ENCODE data around the gene VAV2. TPM values are rescaled to one million over a fixed set of nuclear protein-coding genes. Genes with fewer than 3 reads are reported as not detected.

The VAV2 gene
- total RNA-seq, 2 experiments from 2014 or later, result 4.2 TPM

DNA sequence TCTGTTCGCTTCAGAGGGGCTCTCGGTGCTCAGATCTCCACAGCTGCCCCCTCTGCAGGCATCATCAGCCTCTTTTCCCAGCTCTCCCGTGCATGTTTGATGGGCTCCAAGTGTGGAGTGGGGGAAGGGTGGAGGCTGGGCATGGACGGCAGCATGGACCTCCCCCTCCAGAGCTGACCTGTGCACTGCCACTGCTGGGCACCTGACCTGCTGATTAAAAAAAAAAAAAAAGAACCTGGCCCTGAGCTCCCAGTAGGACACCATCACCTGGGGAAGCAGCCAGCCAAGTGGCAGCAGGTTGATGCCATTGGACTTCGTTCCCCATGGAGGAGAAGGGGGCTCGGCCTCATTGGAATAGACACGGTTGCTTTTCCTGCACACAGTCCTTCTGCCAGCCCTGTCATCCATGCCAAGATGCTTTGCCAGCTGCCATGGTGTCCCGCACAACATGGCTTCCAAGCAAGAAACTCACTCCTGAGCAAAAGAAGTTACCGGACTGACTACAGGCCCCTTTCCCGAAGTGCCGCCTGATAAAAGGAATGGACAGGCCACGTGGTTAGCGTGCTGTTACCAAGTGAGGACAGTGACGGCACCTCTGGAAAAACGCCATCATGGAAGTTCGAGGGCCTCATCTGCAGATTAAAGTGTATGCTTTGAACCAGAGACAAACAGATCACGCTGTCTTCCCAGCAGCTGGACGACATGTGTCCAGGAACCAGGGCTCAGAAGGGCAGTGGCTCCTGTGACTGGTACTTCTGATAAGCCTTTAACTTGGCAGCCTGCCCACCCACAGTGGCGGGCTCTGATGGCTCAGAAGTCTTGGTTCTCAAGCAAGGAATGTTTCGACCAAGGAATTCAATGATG, 18.4 kb upstream of the VAV2 start:
- Mint-ChIP-seq H3K4me3 (no peak overlapping the region), H3K27me3 (peaks cover 6% of the 10 kb centered on the region), H3K27ac (no peak overlapping the region), H3K36me3 (no peaks in the 10 kb centered on the region), H3K9me3 (peaks cover 2% of the 10 kb centered on the region), H3K4me1 (no peaks in the 10 kb centered on the region)
- DNase-seq, result no peak

DNA sequence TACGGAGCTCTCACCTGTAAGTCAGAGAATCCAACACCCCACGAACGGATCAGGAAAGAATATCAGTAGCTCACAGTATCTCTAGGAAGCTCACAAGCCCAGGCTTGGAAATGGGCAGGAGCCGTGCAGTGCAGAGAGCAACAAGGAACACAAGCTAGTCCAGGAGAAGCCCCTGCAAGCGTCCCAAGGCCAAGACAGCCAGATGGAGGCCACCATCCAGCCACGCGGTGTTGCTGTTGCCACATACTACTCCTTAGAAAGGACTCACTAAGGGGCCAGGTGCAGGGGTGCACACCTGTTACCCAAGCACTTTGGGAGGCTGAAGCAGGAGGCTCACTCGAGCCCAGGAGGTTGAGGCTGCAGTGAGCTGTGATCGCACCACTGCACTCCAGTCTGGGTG, 15.4 kb upstream of the VAV2 start:
- Mint-ChIP-seq H3K36me3 (no peaks in the 10 kb centered on the region), H3K4me1 (no peaks in the 10 kb centered on the region), H3K27me3 (peaks cover 6% of the 10 kb centered on the region), H3K4me3 (no peak overlapping the region), H3K9me3 (no peaks in the 10 kb centered on the region), H3K27ac (no peak overlapping the region)
- no peak for DNase-seq

DNA sequence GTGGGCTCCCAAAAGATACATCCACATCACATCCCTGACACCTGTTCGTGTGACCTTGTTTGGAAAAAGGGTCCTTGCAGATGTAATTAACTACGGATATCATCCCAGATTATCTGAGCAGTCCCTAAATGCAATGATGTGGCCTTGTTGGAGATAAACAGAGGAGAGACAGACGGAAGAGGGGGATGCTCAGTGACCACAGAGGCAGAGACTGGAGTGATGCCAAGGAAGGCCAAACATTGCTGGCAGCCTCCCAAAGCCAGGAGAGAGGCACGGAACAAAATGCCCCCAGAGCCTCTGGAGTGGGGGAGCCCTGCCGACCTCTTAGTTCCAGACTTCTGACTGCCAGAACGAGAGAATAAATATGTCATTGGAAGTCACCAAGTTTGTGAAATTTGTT, 15.0 kb upstream of the VAV2 start:
- H3K4me3 Mint-ChIP-seq, result no peak overlapping the region
- H3K9me3 Mint-ChIP-seq, result no peaks in the 10 kb centered on the region
- H3K4me1 Mint-ChIP-seq, result no peaks in the 10 kb centered on the region
- no peak for DNase-seq
- H3K36me3 Mint-ChIP-seq, result no peaks in the 10 kb centered on the region
- H3K27me3 Mint-ChIP-seq, result peaks cover 6% of the 10 kb centered on the region
- H3K27ac Mint-ChIP-seq, result no peak overlapping the region

DNA sequence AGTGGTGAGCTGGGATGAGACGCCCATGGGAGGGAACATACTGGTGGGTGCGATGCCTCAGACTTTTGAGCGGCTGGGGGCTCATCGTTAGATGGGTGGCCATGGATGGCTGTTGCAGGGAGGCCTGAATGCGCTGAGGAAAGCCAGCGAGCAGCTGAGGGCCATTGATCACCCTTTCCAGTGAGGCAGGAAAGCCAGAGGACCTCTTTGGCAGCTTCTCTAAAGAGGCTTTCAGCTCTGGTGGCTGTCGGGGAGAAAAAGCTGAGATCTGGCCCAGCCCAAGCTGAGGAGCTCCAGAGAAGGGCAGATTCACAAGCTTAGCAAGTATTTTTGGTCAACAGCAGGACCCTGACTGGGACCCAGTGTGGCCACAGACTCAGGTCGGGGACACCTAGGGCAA, 13.3 kb upstream of the VAV2 start:
- no peaks in the 10 kb centered on the region for H3K4me1 Mint-ChIP-seq
- H3K9me3 Mint-ChIP-seq, result no peaks in the 10 kb centered on the region
- no peaks in the 10 kb centered on the region for H3K36me3 Mint-ChIP-seq
- H3K27ac Mint-ChIP-seq, result no peak overlapping the region
- DNase-seq, result no peak
- peaks cover 6% of the 10 kb centered on the region for H3K27me3 Mint-ChIP-seq
- H3K4me3 Mint-ChIP-seq, result no peak overlapping the region

DNA sequence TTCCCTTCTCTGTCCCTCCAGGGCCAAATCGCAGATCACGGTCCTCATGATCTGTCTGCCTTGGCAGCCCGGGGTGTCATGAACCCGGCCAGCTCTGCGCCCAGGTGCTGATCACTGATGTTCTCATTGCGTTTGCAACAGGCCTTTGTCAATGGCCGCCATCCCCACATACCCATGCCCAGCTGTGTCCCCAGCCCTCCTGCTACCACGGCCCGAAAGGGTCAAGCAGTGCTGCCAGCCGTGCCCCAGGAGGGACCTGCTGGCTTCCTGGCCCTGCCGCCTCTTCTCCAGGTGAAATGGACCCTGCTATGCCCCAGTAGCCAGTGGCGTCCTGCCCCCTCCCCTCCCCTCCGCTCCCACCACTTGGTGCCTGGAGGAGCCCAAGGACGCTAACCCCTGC, 12.8 kb upstream of the VAV2 start:
- Mint-ChIP-seq H3K36me3 (no peaks in the 10 kb centered on the region), H3K4me3 (no peak overlapping the region), H3K27ac (no peak overlapping the region), H3K27me3 (peaks cover 6% of the 10 kb centered on the region), H3K9me3 (no peaks in the 10 kb centered on the region), H3K4me1 (no peaks in the 10 kb centered on the region)
- no peak for DNase-seq

DNA sequence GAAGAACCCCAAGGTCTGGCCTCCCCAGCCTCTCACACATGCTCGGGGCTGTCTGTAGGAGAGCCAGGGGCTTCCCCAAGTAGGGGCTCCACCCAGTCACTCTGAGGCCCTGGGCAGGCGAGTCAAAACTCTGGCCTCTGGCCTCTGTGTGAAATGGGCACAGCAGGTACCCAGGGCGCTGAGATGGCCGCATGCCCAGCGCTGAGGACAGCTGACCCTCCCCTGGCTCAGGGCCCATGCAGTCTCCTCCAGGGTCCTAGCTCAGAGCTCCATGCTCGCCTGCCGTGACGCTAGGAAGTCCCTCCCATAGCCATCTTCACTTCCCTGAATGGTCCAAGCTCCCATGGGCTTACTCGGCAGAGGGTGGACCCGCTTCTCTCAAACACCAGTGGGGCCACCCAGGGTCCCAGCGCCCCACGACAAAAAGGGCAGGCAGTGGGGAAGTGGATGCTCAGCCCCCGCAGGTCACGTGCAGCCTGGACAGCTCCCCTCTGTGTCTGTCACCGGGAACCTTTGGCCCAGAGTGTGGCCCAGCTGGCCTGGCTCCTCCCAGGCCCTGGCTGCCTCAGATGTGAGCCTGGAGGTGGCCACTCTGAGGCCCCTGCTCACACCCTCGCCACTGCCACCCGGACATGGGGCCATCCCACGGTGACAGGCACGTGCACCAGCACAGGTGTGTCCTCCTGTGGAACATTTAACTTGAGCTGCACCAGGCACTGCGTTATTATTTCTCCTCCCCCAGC, 12.2 kb upstream of the VAV2 start:
- peaks cover 6% of the 10 kb centered on the region for H3K27me3 Mint-ChIP-seq
- H3K36me3 Mint-ChIP-seq, result no peaks in the 10 kb centered on the region
- no peaks in the 10 kb centered on the region for H3K9me3 Mint-ChIP-seq
- H3K4me1 Mint-ChIP-seq, result no peaks in the 10 kb centered on the region
- no peak overlapping the region for H3K27ac Mint-ChIP-seq
- DNase-seq, result no peak
- H3K4me3 Mint-ChIP-seq, result no peak overlapping the region

DNA sequence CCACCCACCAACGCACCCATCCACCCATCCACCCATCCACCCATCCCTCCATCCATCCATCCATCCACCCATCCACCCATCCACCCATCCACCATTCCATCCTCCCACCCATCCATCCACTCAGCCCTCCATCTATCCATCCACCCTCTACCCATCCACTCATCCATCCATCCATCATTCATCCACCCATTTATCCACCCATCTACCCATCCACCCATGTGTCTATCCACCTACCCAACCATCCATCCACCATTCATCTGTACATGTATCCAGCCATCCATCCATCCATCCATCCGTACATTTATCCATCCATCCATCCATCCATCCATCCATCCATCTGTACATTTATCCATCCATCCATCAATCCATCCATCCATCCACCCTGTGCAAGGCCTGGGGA, 11.1 kb upstream of the VAV2 start:
- Mint-ChIP-seq H3K9me3 (no peaks in the 10 kb centered on the region), H3K36me3 (no peaks in the 10 kb centered on the region), H3K27ac (no peak overlapping the region), H3K4me1 (no peaks in the 10 kb centered on the region), H3K4me3 (no peak overlapping the region), H3K27me3 (peaks cover 6% of the 10 kb centered on the region)
- no peak for DNase-seq

DNA sequence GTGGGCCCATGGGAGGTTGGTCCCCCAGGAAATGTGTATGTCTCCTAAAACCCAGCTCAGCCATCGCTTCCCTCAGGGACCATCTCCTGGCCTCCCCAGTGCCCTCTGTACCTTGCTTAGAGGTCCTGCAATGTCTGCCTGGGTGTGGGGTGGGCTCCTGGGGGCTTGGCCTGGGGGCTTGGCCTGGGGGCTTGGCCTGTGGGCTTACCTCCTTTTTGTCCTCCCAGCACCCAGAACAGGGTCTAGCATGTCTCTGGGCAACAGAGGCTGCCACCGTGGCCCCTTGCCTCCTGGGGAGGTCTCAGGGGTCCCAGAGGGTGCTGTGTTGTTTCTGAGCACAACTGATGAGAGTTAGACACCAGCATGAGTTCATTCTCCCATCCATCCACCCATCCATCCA, 10.7 kb upstream of the VAV2 start:
- no peak for DNase-seq
- no peaks in the 10 kb centered on the region for H3K36me3 Mint-ChIP-seq
- H3K27me3 Mint-ChIP-seq, result peaks cover 6% of the 10 kb centered on the region
- no peaks in the 10 kb centered on the region for H3K4me1 Mint-ChIP-seq
- H3K9me3 Mint-ChIP-seq, result no peaks in the 10 kb centered on the region
- H3K27ac Mint-ChIP-seq, result no peak overlapping the region
- H3K4me3 Mint-ChIP-seq, result no peak overlapping the region

DNA sequence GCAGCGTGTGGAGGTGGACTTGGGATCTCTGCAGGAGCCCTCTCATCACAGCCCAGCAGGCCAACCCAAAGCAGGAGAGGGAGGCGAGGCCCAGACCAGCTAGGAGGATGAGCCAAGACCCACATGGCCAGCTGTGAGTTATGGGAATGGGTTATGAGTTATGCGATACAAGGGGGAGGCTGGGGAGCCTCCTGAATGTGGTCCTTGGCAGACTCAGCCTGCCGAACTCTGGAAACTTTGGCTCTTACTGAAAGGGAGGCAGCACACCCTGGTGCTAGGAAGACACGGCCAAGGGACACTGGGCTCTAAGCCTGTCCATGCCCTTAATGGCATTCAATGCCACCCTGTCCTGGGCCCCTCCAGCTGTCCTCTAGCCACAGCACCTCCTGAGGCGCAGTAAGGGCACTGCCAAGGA, 7.7 kb upstream of the VAV2 start:
- DNase-seq, result no peak
- Mint-ChIP-seq H3K4me3 (no peak overlapping the region), H3K36me3 (no peaks in the 10 kb centered on the region), H3K9me3 (no peaks in the 10 kb centered on the region), H3K4me1 (no peaks in the 10 kb centered on the region), H3K27me3 (peaks cover 13% of the 10 kb centered on the region), H3K27ac (no peak overlapping the region)

DNA sequence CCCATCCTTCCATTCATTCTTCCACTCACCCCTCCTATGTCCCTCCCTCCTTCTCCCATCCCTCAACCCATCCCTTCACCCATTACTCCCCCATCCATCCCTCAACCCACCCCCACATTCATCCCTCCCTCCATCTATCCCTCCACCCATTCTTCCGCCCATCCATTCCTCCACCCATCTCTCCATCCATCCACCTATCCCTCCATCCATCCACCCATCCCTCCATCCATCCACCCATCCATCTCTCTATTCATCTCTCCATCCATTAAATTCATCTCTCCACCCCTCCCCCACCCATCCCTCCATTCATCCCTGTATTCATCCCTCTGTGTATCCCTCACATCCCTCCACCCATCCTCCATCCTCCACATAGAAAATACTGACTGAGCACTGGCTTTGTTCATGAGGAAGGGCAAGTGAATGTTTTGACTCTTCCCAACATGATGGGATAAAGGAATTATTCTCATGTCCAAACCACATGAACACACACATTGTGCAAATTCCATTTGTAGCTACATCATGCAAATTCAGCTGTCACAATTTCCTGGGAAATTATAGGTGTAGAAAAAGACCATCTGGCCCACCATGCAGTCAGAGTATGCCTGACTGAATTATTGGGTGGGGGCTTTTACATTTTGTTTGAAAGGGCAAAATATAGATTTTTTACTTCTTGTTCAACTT, 6.9 kb upstream of the VAV2 start:
- no peak overlapping the region for H3K4me3 Mint-ChIP-seq
- H3K27me3 Mint-ChIP-seq, result peaks cover 19% of the 10 kb centered on the region
- no peaks in the 10 kb centered on the region for H3K36me3 Mint-ChIP-seq
- no peak for DNase-seq
- H3K9me3 Mint-ChIP-seq, result no peaks in the 10 kb centered on the region
- peaks cover under 1% of the 10 kb centered on the region for H3K4me1 Mint-ChIP-seq
- no peak overlapping the region for H3K27ac Mint-ChIP-seq

DNA sequence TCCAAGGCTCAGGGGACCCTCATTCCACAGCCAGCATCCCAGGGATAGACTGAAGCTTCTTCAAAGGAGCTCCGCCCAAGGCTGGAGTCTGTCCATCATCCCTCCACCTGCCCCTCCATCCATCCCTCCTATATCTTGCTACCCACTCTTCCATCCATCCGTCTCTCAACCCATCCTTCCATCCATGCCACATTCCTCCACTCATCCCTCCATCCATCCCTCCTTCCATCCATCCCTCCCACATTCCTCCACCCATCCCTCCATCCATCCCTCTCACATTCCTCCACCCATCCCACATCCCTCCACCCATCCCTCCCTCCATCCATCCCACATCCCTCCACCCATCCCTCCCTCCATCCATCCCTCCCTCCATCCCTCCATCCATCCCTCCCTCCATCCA, 5.5 kb upstream of the VAV2 start:
- DNase-seq, result no peak
- Mint-ChIP-seq H3K27me3 (peaks cover 21% of the 10 kb centered on the region), H3K36me3 (no peaks in the 10 kb centered on the region), H3K9me3 (no peaks in the 10 kb centered on the region), H3K4me1 (peaks cover 2% of the 10 kb centered on the region), H3K4me3 (no peak overlapping the region), H3K27ac (no peak overlapping the region)

DNA sequence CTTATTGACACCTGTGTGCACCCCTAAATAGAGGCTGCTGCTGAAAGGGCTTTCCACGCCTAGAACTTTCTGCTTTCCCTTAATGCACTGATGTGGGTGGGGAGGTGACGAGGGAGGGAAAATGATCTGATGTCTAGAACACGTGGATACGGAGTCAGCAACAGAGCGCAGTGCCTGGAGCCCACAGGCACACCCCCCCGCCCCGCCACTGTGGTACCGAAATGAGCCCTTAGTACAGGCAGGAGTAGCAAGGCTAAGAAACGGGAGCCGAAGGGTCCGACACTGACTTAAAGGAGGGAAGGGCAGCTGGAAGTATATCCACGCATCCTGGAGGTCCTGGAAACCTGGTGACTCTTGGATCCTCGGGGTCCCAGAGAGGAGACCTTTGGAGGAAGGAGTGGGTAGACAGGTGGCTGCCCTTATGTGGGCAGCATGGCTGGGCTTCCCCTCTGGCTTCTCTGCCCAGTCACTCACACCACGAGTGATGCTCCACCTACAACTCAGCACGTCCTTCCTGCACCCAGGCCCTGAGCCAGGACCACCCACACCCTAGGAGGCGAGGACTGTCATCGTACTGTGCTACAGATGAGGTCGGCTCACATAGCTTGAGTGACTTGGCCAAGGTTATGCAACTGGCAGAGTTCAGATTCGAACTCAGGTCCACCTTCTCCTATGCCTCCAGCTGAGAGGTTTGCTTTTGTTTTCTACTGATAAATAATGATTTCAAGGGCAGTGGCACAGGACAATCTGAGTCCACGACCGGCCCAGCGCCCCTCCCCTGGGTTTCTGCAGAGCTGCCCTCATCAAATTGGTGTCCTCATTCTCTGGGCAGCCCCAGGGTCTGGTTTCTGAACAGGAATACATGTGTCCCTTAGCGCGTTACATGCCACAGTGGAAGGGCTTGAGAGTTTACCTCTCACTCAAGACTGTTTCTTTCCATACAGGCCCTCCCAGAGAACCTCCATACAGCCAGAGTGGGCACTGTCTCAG, 4.7 kb upstream of the VAV2 start:
- no peak overlapping the region for H3K27ac Mint-ChIP-seq
- no peak for DNase-seq
- H3K4me3 Mint-ChIP-seq, result no peak overlapping the region
- H3K9me3 Mint-ChIP-seq, result no peaks in the 10 kb centered on the region
- peaks cover 21% of the 10 kb centered on the region for H3K27me3 Mint-ChIP-seq
- H3K36me3 Mint-ChIP-seq, result no peaks in the 10 kb centered on the region
- H3K4me1 Mint-ChIP-seq, result peaks cover 2% of the 10 kb centered on the region

DNA sequence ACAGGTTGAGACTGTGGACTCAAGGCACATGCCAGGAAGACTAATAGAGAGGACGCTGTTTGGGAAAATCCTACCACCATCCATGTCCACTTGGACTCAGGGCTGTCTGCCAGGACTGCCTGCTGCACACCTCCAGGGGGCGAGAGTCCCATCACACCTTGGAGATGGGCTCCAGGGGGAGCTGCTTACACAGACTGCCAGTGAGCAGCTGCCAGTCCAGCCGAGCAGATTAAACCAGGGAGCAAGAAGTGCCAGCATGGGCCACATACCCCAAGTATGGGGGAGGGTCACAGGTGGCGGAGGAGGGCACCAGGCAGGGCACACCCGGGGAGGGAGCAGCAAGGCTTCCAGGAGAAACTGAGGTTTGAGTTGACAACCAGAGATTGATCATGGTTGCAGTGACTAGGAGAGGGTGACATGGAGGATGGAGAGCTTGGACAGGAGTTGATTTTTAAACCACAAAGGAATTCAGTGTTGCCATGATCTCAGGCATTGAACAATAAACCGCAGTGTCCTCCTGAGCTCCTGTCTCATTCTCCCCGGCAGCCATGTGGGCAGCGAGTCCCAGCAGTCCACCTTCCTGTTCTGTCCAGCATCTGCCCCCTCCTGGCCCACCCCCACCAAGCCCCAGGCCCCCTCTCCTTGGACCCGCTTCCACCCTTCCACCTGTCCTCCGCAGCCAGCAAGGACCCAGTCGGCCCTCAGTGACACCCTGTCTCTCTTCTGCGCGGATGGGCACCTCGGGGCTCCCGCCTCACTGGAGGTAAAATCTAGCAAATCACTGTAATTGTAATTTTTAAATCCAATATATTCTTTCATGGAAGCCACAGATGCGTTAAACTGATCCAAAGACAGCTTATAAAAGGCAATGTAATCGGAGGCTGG, 3.1 kb upstream of the VAV2 start:
- no peaks in the 10 kb centered on the region for H3K9me3 Mint-ChIP-seq
- H3K4me3 Mint-ChIP-seq, result no peak overlapping the region
- peaks cover 30% of the 10 kb centered on the region for H3K27me3 Mint-ChIP-seq
- H3K27ac Mint-ChIP-seq, result no peak overlapping the region
- peaks cover 2% of the 10 kb centered on the region for H3K4me1 Mint-ChIP-seq
- no peaks in the 10 kb centered on the region for H3K36me3 Mint-ChIP-seq
- no peak for DNase-seq

All from activated naive CD8-positive, alpha-beta T cell treated with anti-CD3 and anti-CD28 coated beads for 36 hours (primary cell).